Measurements from ENCODE around the gene FRS3.
"Not testable (repeated sequence)": the region's sequence is repeated elsewhere in the genome, so short reads cannot be mapped to it uniquely, and the experiment has no call there.

FRS3 gene

DNA sequence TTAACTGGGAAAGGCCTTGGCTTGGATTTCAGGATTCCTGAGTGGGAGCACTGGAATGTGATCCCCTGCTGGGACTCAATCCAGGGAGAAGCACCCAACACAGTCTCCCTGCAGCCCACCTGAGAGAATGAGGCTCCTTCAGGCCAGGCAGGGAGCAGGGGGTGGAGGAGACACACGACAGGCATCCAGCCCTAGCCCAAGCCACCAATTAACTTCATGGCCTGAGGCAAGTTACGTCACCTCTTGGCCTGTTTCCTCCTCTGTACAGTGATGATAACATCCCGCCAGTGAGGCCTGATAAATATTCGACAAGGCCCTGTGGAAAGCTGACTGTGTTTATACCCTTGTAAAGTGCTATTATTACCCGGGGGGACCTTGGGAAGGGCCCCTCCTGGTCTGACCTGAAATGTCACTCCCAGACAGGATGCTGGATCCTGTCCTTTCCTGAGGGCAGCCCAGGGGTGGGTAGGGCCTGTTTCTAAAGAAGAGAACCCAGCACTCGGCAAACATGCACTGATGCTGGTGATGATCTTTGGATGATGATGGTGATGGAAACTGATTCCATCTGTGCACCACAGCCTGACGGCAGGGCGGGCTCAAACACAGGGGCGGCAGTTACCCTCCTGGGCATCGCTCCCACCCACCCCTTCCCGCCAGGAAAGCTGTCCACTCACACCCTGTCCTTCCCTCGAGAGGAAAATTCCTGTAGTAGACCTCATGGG, 12.4 kb downstream of the FRS3 start:
- no peak for DNase-seq

GRCh38 chr6:41766043-41766664, 13.5 kb downstream of the FRS3 start:
- not testable (repeated sequence) for DNase-seq

GRCh38 chr6:41763470-41763869, 16.2 kb downstream of the FRS3 start:
- DNase-seq: no peak

- DNase-seq: no peak
These were observed 19.7 kb downstream of the FRS3 start for GRCh38 chr6:41759905-41760579.

DNA sequence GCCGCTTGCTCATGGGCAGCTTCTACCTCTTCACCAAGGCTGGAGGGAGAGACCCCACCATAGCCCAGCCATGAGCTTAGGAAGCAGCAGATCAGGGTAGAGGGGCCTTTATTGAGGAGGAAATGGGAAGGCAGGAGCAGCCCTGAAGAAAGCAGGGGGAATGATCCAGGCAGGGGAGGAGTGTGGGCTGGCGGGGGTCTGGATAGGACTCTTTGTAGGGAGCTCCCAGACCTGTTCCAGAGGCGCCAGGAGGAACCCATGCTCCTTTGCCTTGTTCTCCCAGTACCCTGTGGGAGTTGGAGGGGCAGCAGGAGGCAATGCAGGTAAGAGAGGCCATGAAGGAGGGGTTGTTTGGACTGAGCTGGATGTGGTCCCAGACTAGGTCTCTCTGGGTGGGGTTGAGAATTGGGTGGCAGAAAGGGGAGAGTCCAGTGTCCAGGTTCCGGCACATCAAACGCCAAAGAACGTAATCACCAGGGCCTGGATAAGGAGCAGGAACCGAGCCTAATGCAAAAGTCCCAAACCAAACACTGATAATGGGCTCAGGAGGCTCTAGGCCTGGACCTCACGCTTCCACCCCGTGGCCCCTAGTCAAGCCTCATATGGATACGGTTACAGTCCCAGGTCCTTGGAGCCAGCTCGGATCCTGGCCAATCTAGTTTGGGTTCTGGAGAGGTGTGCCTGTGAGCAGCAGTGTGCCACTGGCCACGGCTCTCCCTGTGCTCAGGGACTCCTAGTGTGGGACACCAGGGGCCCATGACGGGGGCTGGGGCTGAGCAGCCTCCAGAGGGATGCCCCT, 20.4 kb downstream of the FRS3 start:
- no peak for DNase-seq

DNA sequence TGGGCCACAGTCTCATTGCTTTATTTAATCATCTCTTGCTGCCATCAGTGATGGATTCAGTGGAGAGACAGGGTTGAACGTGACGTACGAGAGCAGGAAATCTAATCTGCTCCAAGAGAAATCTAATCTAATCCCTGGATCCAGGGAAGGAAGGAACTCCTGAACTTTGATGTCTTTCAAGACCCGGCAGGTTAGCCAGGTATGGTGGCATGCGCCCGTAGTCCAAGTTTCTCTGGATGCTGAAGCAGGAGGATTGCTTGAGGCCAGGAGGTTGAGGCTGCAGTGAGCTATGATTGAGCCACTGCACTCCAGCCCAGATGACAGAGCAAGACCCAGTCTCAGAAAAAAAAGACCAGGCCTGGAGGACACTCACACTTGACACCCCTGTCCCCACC, 21.1 kb downstream of the FRS3 start:
- DNase-seq: no peak

- no peak for DNase-seq
These were observed 21.6 kb downstream of the FRS3 start for GRCh38 chr6:41757931-41758640.

- DNase-seq: no peak
These were observed 22.4 kb downstream of the FRS3 start for GRCh38 chr6:41757271-41757670.

DNA sequence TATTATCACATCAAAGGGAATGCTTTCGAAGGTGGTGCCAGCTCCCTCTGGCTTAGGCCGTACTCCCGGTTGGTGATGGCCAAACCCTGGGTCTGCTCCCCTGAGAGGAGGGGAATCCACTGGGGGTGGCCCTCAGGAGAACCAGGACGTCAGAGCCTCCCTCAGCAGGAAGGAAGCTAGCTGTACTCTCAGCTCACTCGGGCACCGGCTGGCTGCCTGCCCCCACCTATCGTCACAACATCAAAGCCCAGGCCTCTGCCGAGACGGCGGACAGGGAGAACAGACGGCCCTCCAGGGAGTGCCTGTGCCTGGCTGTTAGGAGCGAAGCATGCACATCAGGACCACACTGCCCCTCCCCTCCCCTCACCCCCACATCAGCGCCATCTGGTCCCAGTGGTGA, 23.3 kb downstream of the FRS3 start:
- no peak for DNase-seq

- DNase-seq: no peak
These were observed 23.8 kb downstream of the FRS3 start for GRCh38 chr6:41755895-41756294.

DNA sequence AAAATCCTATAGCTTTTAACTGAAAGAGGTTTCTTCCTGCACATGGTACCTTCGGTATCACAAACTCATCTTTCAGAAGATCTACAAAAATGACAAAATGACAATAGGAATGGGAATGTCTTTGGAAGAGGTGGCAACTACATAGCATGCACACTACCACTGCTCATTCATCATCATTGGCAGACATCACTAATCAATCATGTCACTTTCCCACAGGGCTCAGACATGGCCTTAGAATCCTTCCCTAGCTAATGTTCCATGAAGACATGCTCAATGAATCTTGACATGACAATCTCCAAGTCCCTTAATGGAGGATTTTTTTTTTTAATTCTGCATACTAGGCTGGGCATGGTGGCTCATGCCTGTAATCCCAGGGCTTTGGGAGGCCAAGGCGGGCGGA, 29.3 kb downstream of the FRS3 start:
- DNase-seq: no peak

- no peak for DNase-seq
These were observed 31.2 kb downstream of the FRS3 start for GRCh38 chr6:41748542-41748941.

DNA sequence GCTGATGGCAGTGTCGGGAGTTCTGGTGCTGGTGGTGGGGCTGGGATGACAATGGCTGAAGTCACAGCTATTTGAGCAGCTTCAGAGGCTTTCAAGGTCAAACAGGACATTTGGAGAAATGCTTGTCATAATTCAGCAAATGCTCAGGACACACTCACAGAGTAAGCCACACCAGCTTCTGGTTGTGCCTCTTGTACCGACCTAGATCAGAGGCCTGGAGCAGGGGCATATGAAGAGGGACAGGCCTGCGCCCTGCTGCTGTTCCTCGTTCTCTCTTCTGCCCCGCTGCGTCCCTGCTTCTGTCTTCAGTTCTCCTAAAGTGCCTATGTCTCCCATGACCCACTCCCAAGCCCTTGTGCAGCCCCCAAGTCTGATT, 31.6 kb downstream of the FRS3 start:
- no peak for DNase-seq

DNA sequence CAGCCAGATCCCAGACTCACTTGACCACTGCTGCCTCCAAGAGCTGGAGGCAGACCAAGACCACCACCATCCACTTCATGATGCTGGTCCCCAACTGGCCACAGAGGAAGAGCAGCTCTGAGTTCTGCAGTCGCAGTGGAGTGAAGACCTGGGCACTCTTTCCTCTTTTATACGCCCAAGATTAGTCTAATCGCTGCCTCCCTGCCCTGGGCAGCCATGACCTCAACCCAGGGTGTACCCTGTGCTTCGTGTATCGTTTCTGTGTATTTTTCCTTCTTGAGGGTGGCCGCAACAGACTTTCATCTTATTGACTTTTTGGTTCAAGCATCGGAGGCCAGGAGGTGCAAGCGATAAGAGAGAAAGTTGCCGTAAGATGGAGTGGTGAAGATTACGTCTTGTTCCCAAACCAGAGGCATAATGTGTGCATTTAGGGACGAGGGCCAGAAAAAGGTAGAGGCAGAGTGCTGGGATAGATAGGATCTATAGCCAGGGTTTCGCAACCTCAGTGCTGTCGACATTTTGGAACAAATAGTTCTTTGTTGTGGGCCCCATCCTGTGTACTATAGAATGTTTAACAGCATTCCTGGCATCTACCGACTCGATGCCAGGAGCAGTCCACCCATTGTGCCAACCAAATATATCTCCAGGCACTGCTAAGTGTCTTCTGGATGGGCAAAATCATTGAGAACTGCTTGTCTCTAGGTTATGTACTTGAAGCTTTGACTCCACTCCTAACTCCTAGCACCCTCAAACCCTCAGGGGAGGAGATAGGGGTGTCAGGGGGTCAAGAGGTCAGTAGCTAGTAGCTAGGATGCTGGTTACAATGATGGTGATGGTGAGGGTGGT, 32.2 kb downstream of the FRS3 start, which contains the start of gene PGC:
Gene PGC (minus strand): TSS at position 142 of the 846 bp plus-strand sequence. CDS start 63 bp downstream, at position 79.
- no peak for DNase-seq

DNA sequence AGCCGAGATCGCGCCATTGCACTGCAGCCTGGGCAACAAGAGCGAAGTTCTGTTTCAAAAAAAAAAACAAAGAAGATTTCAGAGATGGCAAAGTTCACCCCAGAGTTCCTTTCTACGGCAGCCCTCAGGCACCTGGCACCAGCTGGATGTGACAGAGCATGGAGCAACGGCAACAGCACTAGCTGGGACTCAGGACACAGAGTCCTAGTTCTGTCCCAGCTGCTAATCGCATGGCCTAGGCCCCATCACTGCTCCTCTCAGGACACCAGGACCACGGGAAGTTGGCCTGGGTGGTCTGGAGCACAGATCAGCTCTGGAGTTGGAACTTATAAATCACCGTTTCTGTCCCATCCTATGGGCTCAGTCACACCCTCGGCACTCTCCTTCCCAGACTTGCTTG, 33.6 kb downstream of the FRS3 start:
- no peak for DNase-seq

DNA sequence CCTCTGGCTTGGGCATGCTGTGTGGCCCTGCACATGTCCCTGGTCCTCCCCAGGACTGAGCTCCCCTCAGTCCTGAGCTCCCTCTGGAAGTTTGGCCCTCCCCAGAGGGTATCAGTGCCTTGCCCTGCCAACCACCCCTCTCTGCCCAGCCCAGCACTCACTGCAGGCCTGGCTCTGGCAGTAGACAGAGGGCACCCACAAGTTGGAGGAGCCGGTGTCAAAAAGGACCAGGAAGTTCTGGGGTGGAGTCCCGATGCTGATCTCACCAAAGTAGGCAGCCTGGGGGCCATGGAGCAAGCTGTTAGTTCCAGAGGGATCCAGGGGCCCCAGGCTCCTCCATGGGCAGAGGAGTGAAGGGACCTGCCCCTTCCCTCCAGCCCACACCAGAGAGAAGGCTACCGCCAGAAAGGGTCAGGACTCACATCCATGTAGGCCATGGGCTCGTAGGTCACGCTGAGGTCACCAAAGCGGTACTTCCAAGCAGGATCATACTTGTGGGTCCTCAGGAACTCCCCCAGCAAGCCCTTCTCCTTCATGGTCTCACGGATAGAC, 35.4 kb downstream of the FRS3 start:
- no peak for DNase-seq

GRCh38 chr6:41743406-41744235, 36.1 kb downstream of the FRS3 start:
- no peak for DNase-seq

DNA sequence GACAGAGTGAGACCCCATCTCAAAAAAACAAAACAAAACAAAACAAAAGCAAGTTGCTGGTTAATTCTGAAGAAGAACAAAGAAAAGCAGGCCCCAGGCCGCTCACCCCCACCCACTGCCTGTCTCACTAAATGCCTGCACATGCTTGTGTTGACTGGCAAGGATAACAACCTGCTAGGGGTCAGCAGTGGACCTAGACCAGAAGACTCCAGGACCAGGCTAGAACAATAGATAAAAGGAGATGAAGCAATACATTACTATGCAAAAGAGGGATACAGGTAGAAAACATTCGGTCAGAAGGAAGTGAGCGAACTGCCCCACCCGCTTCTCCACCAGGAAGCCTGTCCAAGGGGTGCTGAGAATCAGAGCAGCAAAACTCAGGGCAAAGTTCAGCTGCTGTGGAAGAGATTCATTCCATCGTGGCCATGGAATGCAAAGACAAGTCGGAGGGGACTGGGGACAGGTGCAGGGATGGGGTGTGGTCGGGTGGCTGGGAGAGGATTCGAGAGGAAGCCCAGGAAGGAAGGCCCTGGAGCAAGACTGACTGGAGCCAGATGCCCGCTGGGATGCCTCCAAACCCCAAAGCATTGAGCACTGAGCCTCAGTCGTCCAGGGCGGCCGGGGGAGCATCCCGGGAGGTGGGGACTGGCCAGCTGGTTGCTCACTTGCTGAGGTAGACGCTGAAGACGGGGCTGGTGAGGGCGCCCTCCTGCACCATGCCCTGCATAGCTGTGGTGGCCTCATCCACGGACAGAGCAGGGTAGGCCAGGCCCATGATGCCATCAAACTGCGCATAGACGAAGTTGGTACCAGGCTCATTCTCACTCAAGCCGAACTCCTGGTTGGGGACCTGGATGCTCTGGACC, 37.8 kb downstream of the FRS3 start:
- no peak for DNase-seq

DNA sequence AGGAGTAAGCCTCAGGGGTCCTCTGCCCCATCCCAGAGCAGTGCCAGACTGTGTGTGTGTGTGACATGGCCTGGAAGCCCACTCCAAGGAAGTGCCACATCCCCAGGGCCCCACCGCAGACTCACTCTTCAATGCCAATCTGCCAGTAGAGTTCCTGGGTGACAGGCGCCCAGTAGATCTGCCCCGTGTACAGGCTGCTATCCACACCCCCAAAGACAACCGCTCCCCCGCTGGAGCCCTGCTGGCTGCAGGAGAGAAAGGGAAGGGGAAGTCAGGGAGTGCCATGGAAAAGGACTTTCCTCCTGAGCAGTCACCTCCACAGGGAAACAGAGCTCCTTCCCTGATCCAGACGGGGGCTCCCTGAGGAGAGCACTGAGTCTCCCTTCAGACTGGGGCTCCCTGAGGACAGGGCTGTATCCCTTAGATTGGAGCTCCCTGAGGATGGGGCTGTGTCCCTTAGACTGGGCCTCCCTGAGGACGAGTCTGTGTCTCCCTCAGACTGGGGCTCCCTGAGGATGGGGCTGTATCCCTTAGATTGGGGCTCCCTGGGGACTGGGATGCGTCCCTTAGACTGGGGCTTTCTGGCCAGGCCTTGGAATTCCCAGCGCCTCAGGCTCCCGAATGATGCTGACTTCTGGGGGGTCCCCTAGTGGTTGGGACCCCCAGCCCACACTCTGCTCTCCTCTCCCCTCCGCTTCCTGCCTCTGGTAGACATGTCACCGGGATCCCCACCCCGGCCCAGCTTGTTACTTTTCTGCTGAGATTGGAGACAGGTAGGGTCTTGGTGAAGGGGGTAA, 39.1 kb downstream of the FRS3 start:
- DNase-seq: no peak
